Renal cortical epithelial cell (primary cell): ENCODE results near the gene VWA8. TPM values are rescaled to one million over a fixed set of nuclear protein-coding genes. Genes with fewer than 3 reads are reported as not detected.

Experiments used
- DNase-seq: peaks from one replicate; pipeline ENCODE4 v3.0.0-alpha.2; 2011; ENCODE audit warnings: low read depth
- total RNA-seq: library from RNA; depleted of rRNA; stranded (reverse); fragments of >200 nt; gene quantifications from 2 replicates; pipeline ENCODE4 v1.2.3, GENCODE V29; 2014

VWA8 gene
- total RNA-seq: 29.0 and 45.4 TPM in 2 replicates

GRCh38 chr13:41960637-41961465 is at the start of gene VWA8:
Gene VWA8, minus strand, starts transcription at chr13:41961109. Its CDS starts 94 bp downstream, at chr13:41961015.
- peak; percentile 40 for DNase-seq

GRCh38 chr13:42009057-42009456 is 48.1 kb upstream of the VWA8 start:
- no peak for DNase-seq

- DNase-seq: peak; percentile 84
Measured at GRCh38 chr13:42007844-42008243, 46.9 kb upstream of the VWA8 start.

- no peak for DNase-seq
Measured at GRCh38 chr13:42002066-42002465, 41.2 kb upstream of the VWA8 start.

GRCh38 chr13:42001580-42001979 is 40.7 kb upstream of the VWA8 start:
- DNase-seq: peak; percentile 87

GRCh38 chr13:42000846-42001245 is 39.9 kb upstream of the VWA8 start:
- no peak for DNase-seq

- no peak for DNase-seq
Measured at GRCh38 chr13:41997396-41997795, 36.5 kb upstream of the VWA8 start.

- DNase-seq: peak; percentile 86
Measured at GRCh38 chr13:41995946-41996345, 35.0 kb upstream of the VWA8 start.

GRCh38 chr13:41995336-41995735 is 34.4 kb upstream of the VWA8 start:
- no peak for DNase-seq

- no peak for DNase-seq
Measured at GRCh38 chr13:41994696-41995095, 33.8 kb upstream of the VWA8 start.

GRCh38 chr13:41991936-41992335 is 31.0 kb upstream of the VWA8 start:
- no peak for DNase-seq

- no peak for DNase-seq
Measured at GRCh38 chr13:41988244-41988643, 27.3 kb upstream of the VWA8 start.

GRCh38 chr13:41985788-41986508 is 25.0 kb upstream of the VWA8 start:
- DNase-seq: peak; percentile 62

- no peak for DNase-seq
Measured at GRCh38 chr13:41981951-41982715, 21.2 kb upstream of the VWA8 start.

- no peak for DNase-seq
Measured at GRCh38 chr13:41978007-41978406, 17.1 kb upstream of the VWA8 start.

GRCh38 chr13:41976476-41976875 is 15.6 kb upstream of the VWA8 start:
- DNase-seq: no peak

- DNase-seq: peak; percentile 39
Measured at GRCh38 chr13:41974262-41974900, 13.5 kb upstream of the VWA8 start.

- no peak for DNase-seq
Measured at GRCh38 chr13:41973247-41973741, 12.4 kb upstream of the VWA8 start.

- no peak for DNase-seq
Measured at GRCh38 chr13:41971848-41972247, 10.9 kb upstream of the VWA8 start.

- no peak for DNase-seq
Measured at GRCh38 chr13:41970918-41971317, 10.0 kb upstream of the VWA8 start.

- no peak for DNase-seq
Measured at GRCh38 chr13:41970022-41970421, 9.1 kb upstream of the VWA8 start.

GRCh38 chr13:41969072-41969471 is 8.2 kb upstream of the VWA8 start:
- no peak for DNase-seq
